GM19240 (cell line): ENCODE data around the gene KISS1R.

Experiments used
- DNase-seq: peaks from one replicate; pipeline ENCODE4 v3.0.0; 2011; ENCODE audit warnings: low spot score; ENCODE audit not compliant: insufficient read length

KISS1R gene

GRCh38 chr19:966485-967088 is 49.5 kb downstream of the KISS1R start:
- no peak for DNase-seq
